Neuronal stem cell (in vitro differentiated cells): ENCODE data around the gene RPN2.

Source experiments
- DNase-seq: peaks from one replicate; pipeline ENCODE4 v3.0.0-alpha.2; 2013; ENCODE audit warnings: low spot score
- H2AFZ ChIP-seq: one replicate; pipeline ENCODE4 v1.6.1; 2013; ENCODE audit warnings: mild to moderate bottlenecking, low read length, inconsistent platforms
- H2AK5ac ChIP-seq: 2 replicates; pipeline ENCODE4 v1.6.1; 2013; ENCODE audit warnings: low read depth, mild to moderate bottlenecking, inconsistent platforms, low read length, moderate library complexity, mixed read lengths
- H2BK120ac ChIP-seq: 2 replicates; pipeline ENCODE4 v1.6.1; 2013; ENCODE audit warnings: low read depth, mild to moderate bottlenecking, inconsistent platforms, low read length, moderate library complexity, mixed read lengths
- H2BK12ac ChIP-seq: one replicate; pipeline ENCODE4 v1.6.1; 2013; ENCODE audit warnings: low read length, inconsistent platforms
- H2BK15ac ChIP-seq: 2 replicates; pipeline ENCODE4 v1.6.1; 2013; ENCODE audit warnings: mild to moderate bottlenecking, low read length, inconsistent platforms, mixed read lengths
- H2BK5ac ChIP-seq: one replicate; pipeline ENCODE4 v1.6.1; 2013; ENCODE audit warnings: inconsistent platforms, mild to moderate bottlenecking, low read length, moderate library complexity
- H3K14ac ChIP-seq: one replicate; pipeline ENCODE4 v1.6.1; 2013; ENCODE audit warnings: low read length, inconsistent platforms
- H3K18ac ChIP-seq: 2 replicates; pipeline ENCODE4 v1.6.1; 2013; ENCODE audit warnings: low read length, inconsistent platforms
- H3K23ac ChIP-seq: 2 replicates; pipeline ENCODE4 v1.6.1; 2013; ENCODE audit warnings: low read depth, mild to moderate bottlenecking, mixed read lengths, low read length, inconsistent platforms; ENCODE audit not compliant: poor library complexity
- H3K27ac ChIP-seq: replicated peaks from 3 replicates; pipeline ENCODE4 v1.5.1; 2013; ENCODE audit warnings: low read length, inconsistent platforms
- H3K27me3 ChIP-seq, 3 experiments: 2 replicates each; pipeline ENCODE4 v1.6.1; 2013; ENCODE audit warnings: low read length in 3 of 3, mild to moderate bottlenecking in 2 of 3, inconsistent platforms in 1 of 3, low read depth in 1 of 3, mixed read lengths in 1 of 3, moderate library complexity in 1 of 3; ENCODE audit not compliant: control insufficient read depth in 3 of 3, insufficient read depth in 3 of 3
- H3K36me3 ChIP-seq, 2 donors: replicated peaks in 1 of 2; 2 replicates each; pipeline ENCODE4 v1.6.1; 2013; ENCODE audit warnings: low read length in 2 of 2; ENCODE audit not compliant: control insufficient read depth in 2 of 2, insufficient read depth in 2 of 2
- H3K4ac ChIP-seq: 2 replicates; pipeline ENCODE4 v1.6.1; 2013; ENCODE audit warnings: inconsistent platforms, mild to moderate bottlenecking, low read length, moderate library complexity
- H3K4me1 ChIP-seq, 2 donors: 1 replicate in 1 of 2; 2 replicates in 1 of 2; pipeline ENCODE4 v1.6.1; 2013; ENCODE audit warnings: low read length in 2 of 2, low read depth in 1 of 2; ENCODE audit not compliant: control insufficient read depth in 2 of 2, insufficient read depth in 1 of 2
- H3K4me2 ChIP-seq: one replicate; pipeline ENCODE4 v1.6.1; 2013; ENCODE audit warnings: mild to moderate bottlenecking, low read length, inconsistent platforms; ENCODE audit not compliant: insufficient read depth, poor library complexity, severe bottlenecking
- H3K4me3 ChIP-seq, 2 donors: 2 replicates each; pipeline ENCODE4 v1.5.1; 2013; ENCODE audit warnings: low read length in 2 of 2, mild to moderate bottlenecking in 2 of 2, inconsistent platforms in 1 of 2, moderate library complexity in 1 of 2
- H3K79me1 ChIP-seq: one replicate; pipeline ENCODE4 v1.6.1; 2013; ENCODE audit warnings: low read depth, mild to moderate bottlenecking, inconsistent platforms, low read length, moderate library complexity
- H3K9ac ChIP-seq: one replicate; pipeline ENCODE4 v1.6.1; 2013; ENCODE audit warnings: mild to moderate bottlenecking, low read depth, low read length, inconsistent platforms; ENCODE audit not compliant: poor library complexity
- H3K9me3 ChIP-seq, 2 donors: replicated peaks in 1 of 2; 2 replicates each; pipeline versions ENCODE3 to v1.6.1; 2013; ENCODE audit warnings: low read length in 2 of 2, mild to moderate bottlenecking in 2 of 2, inconsistent platforms in 1 of 2, low read depth in 1 of 2, mixed read lengths in 1 of 2, moderate library complexity in 1 of 2; ENCODE audit not compliant: control insufficient read depth in 2 of 2, insufficient read depth in 1 of 2
- H4K8ac ChIP-seq: one replicate; pipeline ENCODE4 v1.6.1; 2013; ENCODE audit warnings: low read depth, mild to moderate bottlenecking, inconsistent platforms, low read length, moderate library complexity
- H4K91ac ChIP-seq: one replicate; pipeline ENCODE4 v1.6.1; 2013; ENCODE audit warnings: low read length, low read depth, mild to moderate bottlenecking, inconsistent platforms; ENCODE audit not compliant: poor library complexity
- WGBS, 2 donors: extraction: QIAGEN DNeasy Blood & Tissue Kit; methylation state at CpG; one replicate each; pipeline ENCODE4 v1.1.7; 2013; ENCODE audit warnings: missing lambda C conversion rate in 2 of 2, mixed read lengths in 1 of 2; ENCODE audit not compliant: insufficient read length in 2 of 2, insufficient replicate concordance in 1 of 2; ENCODE audit errors: extremely low coverage in 2 of 2; 5-methylcytosine and 5-hydroxymethylcytosine counted together

RPN2 gene

GRCh38 chr20:37163832-37164554 lies 15.1 kb upstream of the RPN2 start:
- Histone ChIP-seq H2BK15ac (no peak overlapping the region), H2BK12ac (no peak overlapping the region), H3K14ac (no peak overlapping the region), H3K23ac (no peak overlapping the region), H3K4me3 (no peak overlapping the region), H2BK5ac (no peak overlapping the region), H2BK120ac (no peak overlapping the region), H3K4ac (no peak overlapping the region), H3K27ac (no peak overlapping the region), H3K27me3 (no peaks in the 10 kb centered on the region), H3K9ac (no peak overlapping the region), H3K4me2 (no peak overlapping the region), H3K36me3 (peaks cover 0 to 2% of the 10 kb centered on the region in 2 donors), H3K9me3 (peaks cover 0 to 2% of the 10 kb centered on the region in 2 donors), H4K8ac (no peak overlapping the region), H3K4me1 (no peaks in the 10 kb centered on the region), H2AK5ac (no peak overlapping the region), H3K79me1 (no peaks in the 10 kb centered on the region), H2AFZ (no peak overlapping the region), H4K91ac (no peak overlapping the region), H3K18ac (no peak overlapping the region)
- no CpG with 5 or more reads among the region's 4 CpGs for WGBS, 2 donors
- DNase-seq = no peak

DNA sequence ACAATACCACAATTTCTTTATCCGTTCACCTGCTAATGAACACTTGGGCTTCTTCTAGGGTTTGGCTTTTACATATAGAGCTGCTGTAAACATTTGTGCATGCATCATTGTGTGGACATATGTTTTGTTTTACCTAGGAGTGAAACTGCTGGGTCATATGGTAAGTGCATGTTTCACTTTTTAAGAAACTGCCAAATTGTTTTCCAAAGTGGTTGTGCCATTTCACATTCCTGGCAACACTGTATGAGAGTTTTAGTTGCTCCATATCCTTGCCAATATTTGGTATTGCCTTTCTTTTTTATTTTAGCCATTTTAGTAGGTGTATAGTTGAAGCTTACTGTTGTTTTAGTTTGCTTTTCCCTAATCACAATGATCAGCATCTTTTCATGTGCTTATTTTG lies 14.1 kb upstream of the RPN2 start:
- H2BK120ac ChIP-seq = no peak overlapping the region
- H3K27ac ChIP-seq = no peak overlapping the region
- H3K9me3 ChIP-seq = peaks cover 0 to 2% of the 10 kb centered on the region in 2 donors
- H3K4me1 ChIP-seq = no peaks in the 10 kb centered on the region
- H2BK12ac ChIP-seq = no peak overlapping the region
- H2BK5ac ChIP-seq = no peak overlapping the region
- no peak for DNase-seq
- H3K4me3 ChIP-seq = no peak overlapping the region
- H4K8ac ChIP-seq = no peak overlapping the region
- no peak overlapping the region for H2AK5ac ChIP-seq
- no peaks in the 10 kb centered on the region for H3K79me1 ChIP-seq
- no peak overlapping the region for H3K23ac ChIP-seq
- H3K9ac ChIP-seq = no peak overlapping the region
- no peak overlapping the region for H3K18ac ChIP-seq
- no peaks in the 10 kb centered on the region for H3K27me3 ChIP-seq
- no peak overlapping the region for H3K14ac ChIP-seq
- no CpG with 5 or more reads among the region's 1 CpG for WGBS, 2 donors
- H3K4ac ChIP-seq = no peak overlapping the region
- peaks cover 0 to 2% of the 10 kb centered on the region in 2 donors for H3K36me3 ChIP-seq
- H3K4me2 ChIP-seq = no peak overlapping the region
- H2AFZ ChIP-seq = no peak overlapping the region
- no peak overlapping the region for H2BK15ac ChIP-seq
- H4K91ac ChIP-seq = no peak overlapping the region

GRCh38 chr20:37166867-37167266 lies 12.3 kb upstream of the RPN2 start:
- Histone ChIP-seq H4K8ac (no peak overlapping the region), H3K23ac (no peak overlapping the region), H2AFZ (no peak overlapping the region), H2BK5ac (no peak overlapping the region), H3K18ac (no peak overlapping the region), H2BK120ac (no peak overlapping the region), H3K9ac (no peak overlapping the region), H3K27me3 (peaks cover 0 to 1% (median 0%) of the 10 kb centered on the region in 3 experiments), H3K79me1 (no peaks in the 10 kb centered on the region), H3K4me1 (no peaks in the 10 kb centered on the region), H4K91ac (no peak overlapping the region), H3K14ac (no peak overlapping the region), H2BK15ac (no peak overlapping the region), H3K4me2 (no peak overlapping the region), H3K4me3 (no peak overlapping the region), H2BK12ac (no peak overlapping the region), H3K9me3 (peaks cover 0 to 2% of the 10 kb centered on the region in 2 donors), H3K27ac (no peak overlapping the region), H3K36me3 (peaks cover 0 to 2% of the 10 kb centered on the region in 2 donors), H2AK5ac (no peak overlapping the region), H3K4ac (no peak overlapping the region)
- no peak for DNase-seq
- WGBS, 2 donors = no CpG with 5 or more reads among the region's 5 CpGs

DNA sequence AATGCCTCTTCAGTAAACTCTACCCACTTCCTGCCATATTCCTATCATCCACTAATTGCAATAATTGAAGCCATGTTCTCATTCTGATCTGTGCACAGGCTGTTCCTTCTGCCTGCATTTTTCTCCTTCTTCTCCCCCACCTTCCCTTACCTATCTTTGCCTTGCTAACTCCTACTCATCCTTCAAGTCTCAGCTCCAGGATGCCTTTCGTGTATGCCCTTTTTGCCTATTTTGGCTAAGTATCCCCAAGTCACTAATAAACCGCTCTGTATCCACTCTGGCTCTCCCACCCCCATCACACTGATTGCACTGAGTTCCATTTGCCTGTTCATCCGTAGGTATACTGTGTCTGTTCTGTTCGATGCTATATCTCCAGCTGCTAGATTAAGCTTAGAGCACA lies 6.3 kb upstream of the RPN2 start:
- Histone ChIP-seq H3K4me2 (no peak overlapping the region), H2BK5ac (no peak overlapping the region), H3K9ac (no peak overlapping the region), H3K4me3 (no peak overlapping the region), H3K14ac (no peak overlapping the region), H2BK120ac (no peak overlapping the region), H3K23ac (no peak overlapping the region), H3K4me1 (no peaks in the 10 kb centered on the region), H3K18ac (no peak overlapping the region), H2BK15ac (no peak overlapping the region), H2AFZ (no peak overlapping the region), H3K79me1 (no peaks in the 10 kb centered on the region), H4K8ac (no peak overlapping the region), H4K91ac (no peak overlapping the region), H3K36me3 (no peaks in the 10 kb centered on the region), H2AK5ac (no peak overlapping the region), H2BK12ac (no peak overlapping the region), H3K27me3 (peaks cover 0 to 2% (median 0%) of the 10 kb centered on the region in 3 experiments), H3K4ac (no peak overlapping the region), H3K27ac (no peak overlapping the region), H3K9me3 (no peaks in the 10 kb centered on the region)
- no CpG with 5 or more reads among the region's 4 CpGs for WGBS, 2 donors
- no peak for DNase-seq
